NB4 (cell line): ENCODE results near the gene ZNF10.

ENCODE experiments used
- DNase-seq: peaks from one replicate; pipeline ENCODE4 v3.0.0; 2010; ENCODE audit warnings: low read depth
- H3K4me3 ChIP-seq: one replicate; pipeline ENCODE4 v1.5.1; 2011; ENCODE audit warnings: mild to moderate bottlenecking, low read depth, low read length, moderate library complexity
- MYC ChIP-seq: IDR thresholded peaks from 2 replicates; pipeline ENCODE4 v1.6.1; 2011; ENCODE audit warnings: low read depth, low read length
- POLR2A ChIP-seq: IDR thresholded peaks from 2 replicates; pipeline ENCODE4 v1.6.1; 2011; ENCODE audit warnings: mild to moderate bottlenecking; ENCODE audit not compliant: insufficient read length; ENCODE audit errors: extremely low read depth
- TF ChIP-seq, protein P1 (sequence below): IDR thresholded peaks from one replicate; pipeline ENCODE4 v1.5.1; 2012; ENCODE audit warnings: low read depth, low read length
- TF ChIP-seq, protein P2 (sequence below): IDR thresholded peaks from 2 replicates; pipeline ENCODE4 v1.6.1; 2011; ENCODE audit warnings: low read depth, low read length

Gene ZNF10

DNA sequence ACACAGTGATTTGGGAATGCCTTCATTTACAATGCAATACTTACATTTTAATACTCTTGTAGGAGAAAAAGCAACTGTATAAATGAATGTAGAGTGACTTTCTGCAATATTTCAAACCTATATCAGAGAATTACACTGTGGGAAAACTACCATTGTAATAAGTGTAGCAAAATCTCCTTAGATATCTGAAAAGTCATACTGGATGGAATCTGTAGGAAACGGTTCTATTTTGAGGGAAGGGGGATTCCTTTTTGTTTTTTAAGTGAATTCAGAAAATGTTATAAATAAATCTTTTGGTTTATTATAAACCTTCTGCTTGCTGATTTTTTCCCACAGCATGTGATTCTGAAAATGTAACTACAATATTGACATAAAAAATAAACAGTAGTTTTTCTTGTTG, 23.3 kb upstream of the ZNF10 start:
- TF ChIP-seq MYC (no peak), POLR2A (no peak)
- TF ChIP-seq, protein P1, sequence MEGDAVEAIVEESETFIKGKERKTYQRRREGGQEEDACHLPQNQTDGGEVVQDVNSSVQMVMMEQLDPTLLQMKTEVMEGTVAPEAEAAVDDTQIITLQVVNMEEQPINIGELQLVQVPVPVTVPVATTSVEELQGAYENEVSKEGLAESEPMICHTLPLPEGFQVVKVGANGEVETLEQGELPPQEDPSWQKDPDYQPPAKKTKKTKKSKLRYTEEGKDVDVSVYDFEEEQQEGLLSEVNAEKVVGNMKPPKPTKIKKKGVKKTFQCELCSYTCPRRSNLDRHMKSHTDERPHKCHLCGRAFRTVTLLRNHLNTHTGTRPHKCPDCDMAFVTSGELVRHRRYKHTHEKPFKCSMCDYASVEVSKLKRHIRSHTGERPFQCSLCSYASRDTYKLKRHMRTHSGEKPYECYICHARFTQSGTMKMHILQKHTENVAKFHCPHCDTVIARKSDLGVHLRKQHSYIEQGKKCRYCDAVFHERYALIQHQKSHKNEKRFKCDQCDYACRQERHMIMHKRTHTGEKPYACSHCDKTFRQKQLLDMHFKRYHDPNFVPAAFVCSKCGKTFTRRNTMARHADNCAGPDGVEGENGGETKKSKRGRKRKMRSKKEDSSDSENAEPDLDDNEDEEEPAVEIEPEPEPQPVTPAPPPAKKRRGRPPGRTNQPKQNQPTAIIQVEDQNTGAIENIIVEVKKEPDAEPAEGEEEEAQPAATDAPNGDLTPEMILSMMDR = no peak
- TF ChIP-seq, protein P2, sequence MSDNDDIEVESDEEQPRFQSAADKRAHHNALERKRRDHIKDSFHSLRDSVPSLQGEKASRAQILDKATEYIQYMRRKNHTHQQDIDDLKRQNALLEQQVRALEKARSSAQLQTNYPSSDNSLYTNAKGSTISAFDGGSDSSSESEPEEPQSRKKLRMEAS = no peak
- no peak overlapping the region for H3K4me3 ChIP-seq
- no peak for DNase-seq

DNA sequence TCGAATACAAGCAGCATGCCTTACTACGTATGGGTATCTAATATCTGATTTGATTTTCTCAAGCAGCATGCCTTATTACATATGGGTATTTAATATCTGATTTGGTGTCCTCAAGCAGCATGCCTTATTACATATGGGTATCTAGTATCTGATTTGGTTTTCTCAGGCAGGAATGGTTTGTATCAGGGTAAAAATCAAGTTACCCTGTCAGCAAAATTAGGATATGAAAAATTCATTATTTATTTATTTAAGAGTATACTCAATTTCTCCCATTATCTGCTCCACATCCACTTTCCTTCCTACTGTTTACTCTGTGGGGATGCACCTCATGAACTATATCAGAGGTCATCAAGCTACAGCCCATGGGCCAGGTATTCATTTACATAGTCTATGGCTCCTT, 22.3 kb upstream of the ZNF10 start:
- H3K4me3 ChIP-seq = no peak overlapping the region
- TF ChIP-seq MYC (no peak), POLR2A (no peak)
- TF ChIP-seq, protein P1 = no peak
- TF ChIP-seq, protein P2 = no peak
- DNase-seq = no peak

DNA sequence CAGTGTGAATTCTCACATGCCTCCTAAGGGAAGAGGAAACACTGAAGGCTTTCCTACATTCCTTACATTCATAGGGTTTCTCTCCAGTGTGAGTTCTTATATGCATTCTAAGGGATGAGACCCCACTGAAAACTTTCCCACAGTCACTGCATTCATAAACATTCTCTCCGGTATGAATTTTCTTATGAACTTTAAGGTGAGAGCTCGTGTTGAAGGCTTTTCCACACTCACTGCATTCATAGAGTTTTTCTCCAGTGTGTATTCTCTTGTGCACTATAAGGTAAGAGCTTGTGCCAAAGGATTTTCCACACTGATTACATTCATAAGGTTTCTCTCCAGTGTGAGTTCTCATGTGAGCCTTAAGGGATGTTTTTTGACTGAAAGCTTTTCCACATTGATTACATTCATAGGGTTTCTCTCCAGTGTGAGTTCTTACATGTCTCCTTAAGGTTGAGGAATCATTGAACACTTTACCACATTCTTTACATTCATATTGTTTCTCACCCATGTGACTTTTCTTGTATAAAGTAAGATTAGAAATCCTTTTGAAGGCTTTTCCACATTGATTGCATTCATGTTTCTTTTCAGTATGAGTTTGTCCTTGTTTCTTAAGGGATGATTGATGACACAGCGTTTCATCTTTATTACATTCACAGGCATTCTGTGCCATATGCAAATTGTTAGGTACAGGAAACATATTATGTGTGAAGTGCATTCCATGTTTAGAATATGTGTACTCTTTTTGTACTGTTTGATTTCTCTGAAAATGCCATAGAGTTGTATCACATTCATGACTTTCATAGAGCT, 9.8 kb upstream of the ZNF10 start:
- DNase-seq = peak; percentile 26
- H3K4me3 ChIP-seq = no peak overlapping the region
- no peak for TF ChIP-seq MYC

DNA sequence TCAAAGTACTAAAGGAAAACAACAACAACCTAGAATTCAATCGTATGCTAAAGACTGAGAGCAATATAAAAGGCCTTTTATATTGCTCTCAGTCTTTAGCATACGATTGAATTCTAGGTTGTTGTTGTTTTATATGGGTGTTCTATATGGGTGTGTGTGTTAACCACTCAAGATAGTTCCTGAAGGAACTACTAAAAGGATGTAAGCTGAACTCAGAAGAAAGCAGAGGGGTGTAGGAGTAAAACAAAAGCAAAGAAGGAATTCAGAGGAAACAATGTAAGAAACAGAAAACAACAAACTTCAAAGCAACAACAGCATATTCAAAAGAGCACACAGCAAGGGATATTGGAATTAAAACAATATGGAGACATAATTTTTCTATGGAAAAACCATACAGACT, 5.8 kb upstream of the ZNF10 start:
- no peak for DNase-seq
- no peak overlapping the region for H3K4me3 ChIP-seq
- TF ChIP-seq POLR2A (no peak), MYC (no peak)
- TF ChIP-seq, protein P1 = no peak
- TF ChIP-seq, protein P2 = no peak

DNA sequence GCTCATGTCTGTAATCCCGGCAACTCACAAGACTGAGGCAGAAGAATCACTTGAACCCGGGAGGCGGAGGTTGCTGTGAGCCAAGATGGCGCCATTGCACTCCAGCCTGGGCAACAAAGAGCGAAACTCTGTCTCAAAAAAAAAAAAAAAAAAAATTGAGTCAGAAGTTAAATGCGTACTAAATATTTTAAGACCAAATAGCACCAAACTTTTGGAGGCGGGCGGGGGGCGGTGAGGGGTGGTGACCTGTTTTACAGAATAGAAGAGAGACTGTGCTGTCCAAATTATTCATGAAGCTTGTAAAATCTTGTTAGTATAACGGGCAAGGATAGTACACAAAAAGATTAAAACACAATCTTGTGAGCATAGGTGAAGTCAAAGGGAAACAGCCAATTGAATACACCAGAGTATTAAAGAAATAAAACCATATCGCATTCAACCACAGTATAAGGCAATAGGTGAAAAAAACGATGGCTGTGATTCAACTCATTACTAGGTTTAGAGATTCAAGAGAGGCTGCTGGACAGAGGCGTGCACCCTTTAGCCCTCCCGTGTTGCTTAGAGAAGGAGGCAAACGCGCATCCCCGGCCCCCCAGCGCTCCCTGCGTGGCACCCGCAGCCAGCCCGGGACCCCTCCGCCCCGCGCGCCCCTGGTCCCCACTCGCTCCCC, 924 bp upstream of the ZNF10 start:
- no peak for DNase-seq
- TF ChIP-seq POLR2A (no peak), MYC (no peak)
- TF ChIP-seq, protein P2 = no peak
- TF ChIP-seq, protein P1 = no peak
- H3K4me3 ChIP-seq = peak overlapping the region; percentile 77

DNA sequence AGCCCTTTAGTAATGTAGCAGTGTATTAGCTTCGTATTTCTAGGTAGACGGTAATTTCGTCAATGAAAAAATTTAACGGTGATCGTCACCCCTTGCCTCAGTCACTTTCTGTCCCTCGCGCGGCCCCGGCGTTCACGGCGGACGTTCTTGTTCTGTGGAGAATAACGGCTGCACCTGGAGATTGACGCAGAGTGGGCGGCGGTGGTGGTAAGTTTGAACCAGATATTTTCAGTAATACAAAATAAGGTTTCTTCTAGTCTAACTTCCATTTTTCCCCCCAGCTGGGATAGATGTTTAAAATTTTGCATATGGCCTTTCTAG, 341 bp downstream of the ZNF10 start:
- TF ChIP-seq POLR2A = no peak
- no peak for DNase-seq
- H3K4me3 ChIP-seq = peak overlapping the region; percentile 81

DNA sequence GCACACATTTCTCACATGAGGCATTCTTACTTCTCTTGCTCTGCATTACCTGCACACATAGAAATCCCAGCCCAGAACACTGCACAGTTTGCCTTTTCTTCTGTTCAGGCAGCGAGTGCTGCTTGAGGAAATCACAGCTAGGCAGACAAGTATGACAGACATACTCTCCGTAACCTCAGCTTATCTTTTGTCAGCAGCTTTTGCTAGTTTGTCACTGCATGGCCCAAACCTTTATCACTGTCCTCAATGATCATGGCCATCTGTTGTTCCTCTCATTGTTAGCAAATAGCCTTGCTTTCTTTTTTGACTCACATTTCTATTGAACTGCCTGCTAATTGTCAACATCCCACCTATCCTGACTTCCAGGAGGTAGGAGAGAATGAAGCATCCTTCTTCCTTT, 5.3 kb downstream of the ZNF10 start:
- DNase-seq = no peak
- no peak overlapping the region for H3K4me3 ChIP-seq
- TF ChIP-seq MYC = no peak
- TF ChIP-seq, protein P1 = no peak
- TF ChIP-seq, protein P2 = no peak
- TF ChIP-seq POLR2A = no peak
